HG02588 (cell line): ENCODE results near the gene HMGA1.

Experiments used
- ATAC-seq: cut with Tn5 transposase; IDR thresholded peaks from one replicate; pipeline ENCODE4 v1.9.1; 2021; ENCODE audit warnings: mild to moderate bottlenecking, moderate library complexity; ENCODE audit not compliant: unreplicated experiment

The HMGA1 gene

GRCh38 chr6:34285448-34286164 lies 48.9 kb downstream of the HMGA1 start:
- ATAC-seq: no peak

- ATAC-seq: no peak
Measured at GRCh38 chr6:34288581-34288980, 51.9 kb downstream of the HMGA1 start.

GRCh38 chr6:34289137-34289536 lies 52.5 kb downstream of the HMGA1 start:
- ATAC-seq: no peak

GRCh38 chr6:34292954-34293353 lies 56.3 kb downstream of the HMGA1 start:
- no peak for ATAC-seq

- peak; percentile 77 for ATAC-seq
Measured at GRCh38 chr6:34295721-34296120, 59.0 kb downstream of the HMGA1 start.
